GM08714 (cell line): ENCODE data around the gene ENTPD5.
"Not testable (repeated sequence)": the region's sequence is repeated elsewhere in the genome, so short reads cannot be mapped to it uniquely, and the experiment has no call there.

Experiments used
- H3K4me3 ChIP-seq: fragments of 200-500 bp; sonication (Bioruptor generic); 2 replicates; pipeline ENCODE4 v1.5.1; 2014; ENCODE audit warnings: mild to moderate bottlenecking, low read length, inconsistent platforms
- ZNF274 ChIP-seq: IDR thresholded peaks from 2 replicates; pipeline ENCODE4 v1.6.1; 2012; ENCODE audit warnings: mild to moderate bottlenecking, low read depth, low read length

The ENTPD5 gene

DNA sequence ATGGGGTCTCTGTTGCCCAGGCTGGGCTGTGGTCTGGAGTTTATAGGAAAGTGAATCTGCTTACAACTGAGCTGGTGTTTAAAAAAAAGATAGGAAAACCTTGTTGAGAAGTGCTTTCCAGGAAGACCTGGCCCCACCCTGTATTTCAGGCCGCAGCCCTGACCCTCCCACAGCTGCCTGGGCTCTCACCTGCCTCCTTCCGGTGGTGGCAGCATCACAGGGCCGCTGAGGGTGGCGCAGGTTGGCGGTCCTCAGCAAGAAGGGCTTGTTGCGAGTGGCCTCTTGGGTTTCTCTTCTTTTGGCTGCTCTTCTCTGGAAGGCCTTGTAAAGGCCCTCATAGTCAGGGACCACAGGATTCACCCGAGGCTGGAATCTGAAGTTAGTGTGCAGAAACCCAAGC, 76.9 kb downstream of the ENTPD5 start:
- H3K4me3 ChIP-seq = no peak overlapping the region
- no peak for TF ChIP-seq ZNF274

DNA sequence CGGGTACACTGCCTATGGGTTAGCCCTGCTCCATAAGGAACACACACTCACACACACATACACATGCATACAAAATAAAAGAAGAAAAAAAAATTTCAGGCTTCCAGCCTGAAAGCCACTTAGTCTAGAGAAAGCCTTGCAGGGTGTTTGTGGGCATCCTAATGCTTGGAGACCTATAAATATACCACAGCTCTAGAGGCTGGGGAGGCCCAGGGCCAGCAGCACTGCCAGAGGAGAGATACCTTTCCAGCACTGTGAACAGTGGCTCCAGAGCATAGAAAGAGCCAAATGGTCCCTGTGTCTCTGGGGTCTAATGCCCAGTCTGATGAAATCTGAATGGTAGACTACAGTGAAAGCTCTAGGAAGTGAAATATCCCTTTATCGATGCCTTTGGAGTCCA, 82.1 kb downstream of the ENTPD5 start:
- no peak for TF ChIP-seq ZNF274
- H3K4me3 ChIP-seq = no peak overlapping the region

DNA sequence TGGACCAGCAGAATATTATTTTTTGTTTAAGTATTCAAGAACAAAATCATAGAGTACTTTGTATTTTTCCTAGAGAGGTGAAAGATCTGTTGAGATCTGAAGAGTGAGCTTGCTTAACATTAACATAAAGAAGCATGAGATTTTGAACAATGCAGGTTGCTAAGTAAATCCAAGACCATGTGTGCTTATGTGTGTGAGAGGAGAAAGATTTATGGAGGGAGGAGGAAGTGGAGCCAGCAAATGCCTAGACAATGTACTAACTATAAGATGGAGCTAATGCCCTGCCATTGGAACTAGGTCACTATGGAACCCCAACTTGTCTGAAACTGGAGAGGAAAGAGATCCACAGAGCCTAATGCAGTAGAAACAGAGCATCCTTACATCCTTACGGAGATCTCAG, 82.5 kb downstream of the ENTPD5 start:
- no peak for TF ChIP-seq ZNF274
- no peak overlapping the region for H3K4me3 ChIP-seq

DNA sequence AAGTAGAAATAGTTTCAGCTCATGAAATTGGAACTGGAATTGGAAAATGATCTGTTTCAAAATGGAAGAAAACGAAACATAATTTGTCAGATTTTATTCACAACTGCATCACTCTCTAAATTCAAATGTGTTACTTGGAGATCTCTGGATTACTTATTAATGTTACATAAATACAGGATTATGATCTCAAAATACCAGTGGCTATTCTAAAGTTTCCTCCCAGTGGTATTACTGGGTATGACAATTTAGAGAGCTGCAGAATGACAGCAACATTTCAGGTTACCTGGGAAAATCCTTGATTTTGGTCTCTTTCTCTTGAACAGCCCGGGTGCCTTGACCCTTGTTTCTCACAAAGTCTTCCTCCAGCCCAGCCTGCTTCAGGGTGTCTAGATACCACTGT, 83.4 kb downstream of the ENTPD5 start:
- no peak overlapping the region for H3K4me3 ChIP-seq
- TF ChIP-seq ZNF274 = no peak

DNA sequence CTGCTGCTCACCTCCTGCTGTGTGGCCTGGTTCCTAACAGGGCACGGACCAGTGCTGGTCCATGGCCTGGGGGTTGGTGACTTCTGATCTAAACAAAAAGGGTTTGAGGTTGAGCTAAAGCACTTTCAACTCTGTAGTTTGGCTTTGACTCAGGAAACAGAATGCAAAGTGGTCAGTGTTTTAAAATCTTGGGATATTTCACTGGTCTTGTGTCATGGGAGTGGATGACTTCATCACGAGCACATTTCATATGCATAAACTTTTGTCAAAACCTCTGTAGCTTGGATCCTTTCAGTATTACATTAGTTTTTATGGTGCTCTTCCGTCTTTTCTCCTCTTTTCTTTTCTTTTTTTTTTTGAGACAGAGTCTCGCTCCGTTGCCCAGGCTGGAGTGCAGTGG, 94.8 kb downstream of the ENTPD5 start:
- H3K4me3 ChIP-seq = no peak overlapping the region
- TF ChIP-seq ZNF274 = no peak

DNA sequence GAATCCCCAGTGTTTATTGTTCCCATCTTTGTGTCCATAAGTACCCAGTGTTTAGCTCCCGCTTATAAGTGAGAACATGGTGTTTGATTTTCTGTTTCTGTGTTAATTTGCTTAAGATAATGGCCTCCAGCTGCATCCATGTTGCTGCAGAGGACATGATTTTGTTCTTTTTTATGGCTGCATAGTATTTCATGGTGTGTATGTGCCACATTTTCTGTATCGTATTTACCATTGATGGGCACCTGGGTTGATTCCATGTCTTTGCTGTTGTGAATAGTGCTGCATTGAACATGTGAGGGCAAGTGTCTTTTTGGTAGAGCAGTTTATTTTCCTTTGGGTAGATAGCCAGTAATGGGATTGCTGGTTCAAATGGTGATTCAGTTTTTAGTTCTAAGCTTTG, 99.6 kb downstream of the ENTPD5 start:
- H3K4me3 ChIP-seq = not testable (repeated sequence)

DNA sequence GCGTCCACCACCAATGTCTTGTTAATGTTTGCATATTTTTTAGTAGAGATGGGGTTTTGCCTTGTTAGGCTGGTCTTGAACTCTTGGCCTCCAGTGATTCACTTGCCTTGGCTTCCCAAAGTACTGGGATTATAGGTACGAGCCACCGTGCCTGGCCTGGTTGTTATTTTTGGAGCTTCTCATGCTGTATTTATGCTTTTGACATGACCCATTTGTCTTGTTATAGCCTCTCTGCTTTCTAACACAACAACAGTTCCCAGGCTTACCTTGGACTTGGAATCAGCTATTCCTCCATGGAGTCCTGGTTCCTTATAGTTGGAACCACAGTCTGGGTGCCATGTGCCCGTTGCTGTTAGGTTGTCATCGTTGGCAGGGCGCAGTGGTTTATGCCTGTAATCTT, 102.8 kb downstream of the ENTPD5 start:
- H3K4me3 ChIP-seq = no peak overlapping the region
- TF ChIP-seq ZNF274 = no peak

DNA sequence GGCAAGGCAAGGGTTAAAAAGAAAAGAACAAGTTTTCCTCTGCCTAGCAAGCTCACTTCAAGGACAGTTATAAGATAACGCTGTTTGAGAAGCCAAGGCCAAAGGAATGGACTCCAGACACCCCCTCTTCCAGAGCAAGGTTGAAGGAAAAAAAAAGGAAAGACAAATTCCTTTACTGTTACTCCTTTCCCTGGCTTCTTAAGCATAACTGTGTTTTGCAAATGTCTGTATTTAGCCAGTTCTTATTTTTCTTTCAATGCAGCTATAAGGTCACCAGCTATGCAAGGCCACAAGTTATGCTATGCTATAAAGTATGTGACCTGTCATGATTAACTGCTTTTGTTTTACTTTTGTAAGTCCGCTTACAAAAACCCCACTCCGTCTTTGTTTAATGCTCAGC, 105.8 kb downstream of the ENTPD5 start:
- TF ChIP-seq ZNF274 = no peak

DNA sequence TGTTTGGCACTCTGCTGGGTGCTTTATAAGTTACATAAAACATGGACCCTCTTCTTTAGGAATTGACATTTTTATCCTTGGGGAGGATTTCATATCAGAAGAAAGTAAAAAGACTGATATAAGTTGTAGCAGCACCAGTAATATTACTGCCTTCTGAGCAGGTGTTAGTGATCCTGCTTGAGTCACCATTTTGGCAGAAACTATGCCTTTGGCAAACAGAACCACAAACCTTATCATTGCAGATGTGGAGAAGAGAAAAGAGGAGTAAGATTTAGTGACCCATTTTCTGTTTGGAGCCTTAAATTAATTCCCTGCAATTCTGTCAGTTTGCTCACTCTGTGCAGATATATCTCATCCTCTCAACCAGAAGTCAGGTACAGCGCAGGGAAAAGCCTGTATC, 109.4 kb downstream of the ENTPD5 start:
- H3K4me3 ChIP-seq = no peak overlapping the region
- no peak for TF ChIP-seq ZNF274

More for the DNA sequence above, 105.8 kb downstream of the ENTPD5 start:
- H3K4me3 ChIP-seq = no peak overlapping the region
